NCI-H1105 (cell line): ENCODE results near the gene MET.
"Not testable (repeated sequence)": the region's sequence is repeated elsewhere in the genome, so short reads cannot be mapped to it uniquely, and the experiment has no call there.

Experiments
- DNase-seq: peaks from one replicate; lab custom pipeline; 2025; lab: John Stamatoyannopoulos, UW

The MET gene

DNA sequence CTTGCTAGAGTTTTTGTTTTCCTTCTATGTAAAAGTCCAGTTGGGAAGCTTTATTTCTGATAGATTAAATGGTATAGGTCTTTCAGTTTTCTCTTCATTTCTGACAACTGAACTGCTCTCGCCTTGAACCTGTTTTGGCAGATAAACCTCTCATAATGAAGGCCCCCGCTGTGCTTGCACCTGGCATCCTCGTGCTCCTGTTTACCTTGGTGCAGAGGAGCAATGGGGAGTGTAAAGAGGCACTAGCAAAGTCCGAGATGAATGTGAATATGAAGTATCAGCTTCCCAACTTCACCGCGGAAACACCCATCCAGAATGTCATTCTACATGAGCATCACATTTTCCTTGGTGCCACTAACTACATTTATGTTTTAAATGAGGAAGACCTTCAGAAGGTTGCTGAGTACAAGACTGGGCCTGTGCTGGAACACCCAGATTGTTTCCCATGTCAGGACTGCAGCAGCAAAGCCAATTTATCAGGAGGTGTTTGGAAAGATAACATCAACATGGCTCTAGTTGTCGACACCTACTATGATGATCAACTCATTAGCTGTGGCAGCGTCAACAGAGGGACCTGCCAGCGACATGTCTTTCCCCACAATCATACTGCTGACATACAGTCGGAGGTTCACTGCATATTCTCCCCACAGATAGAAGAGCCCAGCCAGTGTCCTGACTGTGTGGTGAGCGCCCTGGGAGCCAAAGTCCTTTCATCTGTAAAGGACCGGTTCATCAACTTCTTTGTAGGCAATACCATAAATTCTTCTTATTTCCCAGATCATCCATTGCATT, 27.1 kb downstream of the MET start:
- peak; percentile 82 for DNase-seq

DNA sequence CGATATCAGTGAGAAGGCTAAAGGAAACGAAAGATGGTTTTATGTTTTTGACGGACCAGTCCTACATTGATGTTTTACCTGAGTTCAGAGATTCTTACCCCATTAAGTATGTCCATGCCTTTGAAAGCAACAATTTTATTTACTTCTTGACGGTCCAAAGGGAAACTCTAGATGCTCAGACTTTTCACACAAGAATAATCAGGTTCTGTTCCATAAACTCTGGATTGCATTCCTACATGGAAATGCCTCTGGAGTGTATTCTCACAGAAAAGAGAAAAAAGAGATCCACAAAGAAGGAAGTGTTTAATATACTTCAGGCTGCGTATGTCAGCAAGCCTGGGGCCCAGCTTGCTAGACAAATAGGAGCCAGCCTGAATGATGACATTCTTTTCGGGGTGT, 27.7 kb downstream of the MET start:
- DNase-seq = no peak

DNA sequence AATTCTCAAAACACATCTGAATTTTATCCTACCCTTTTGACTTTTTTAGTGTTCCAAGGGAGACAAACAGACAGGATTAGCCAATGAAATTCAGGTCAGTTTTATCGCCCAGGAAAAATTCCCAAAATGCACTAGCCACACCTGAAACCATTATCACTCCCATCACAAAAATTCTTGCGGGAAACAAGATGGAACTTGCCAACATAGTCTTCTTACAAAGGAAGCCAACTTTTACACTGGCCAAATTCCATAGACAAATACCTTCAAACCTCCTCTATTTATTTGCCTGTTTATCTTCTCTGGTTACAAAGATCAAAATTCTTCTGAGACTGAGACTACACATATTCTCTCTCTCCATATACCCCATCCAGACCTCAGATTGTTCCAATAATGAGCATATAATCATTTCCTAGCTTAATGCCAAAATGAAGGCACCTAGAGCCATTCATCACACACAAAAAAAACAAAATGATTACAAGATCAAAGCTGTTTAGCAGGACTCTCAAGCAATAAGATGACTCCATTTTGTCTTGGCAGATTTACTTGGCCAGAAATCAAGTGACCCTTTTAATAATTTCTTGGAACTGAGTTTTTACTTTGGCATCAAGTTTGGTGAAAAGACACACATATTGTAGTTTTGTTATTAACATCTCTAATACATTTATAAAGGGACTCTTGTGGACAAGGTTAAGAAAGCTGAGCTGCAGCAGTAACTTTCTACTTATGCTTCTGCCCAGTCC, 30.2 kb downstream of the MET start:
- DNase-seq = no peak

DNA sequence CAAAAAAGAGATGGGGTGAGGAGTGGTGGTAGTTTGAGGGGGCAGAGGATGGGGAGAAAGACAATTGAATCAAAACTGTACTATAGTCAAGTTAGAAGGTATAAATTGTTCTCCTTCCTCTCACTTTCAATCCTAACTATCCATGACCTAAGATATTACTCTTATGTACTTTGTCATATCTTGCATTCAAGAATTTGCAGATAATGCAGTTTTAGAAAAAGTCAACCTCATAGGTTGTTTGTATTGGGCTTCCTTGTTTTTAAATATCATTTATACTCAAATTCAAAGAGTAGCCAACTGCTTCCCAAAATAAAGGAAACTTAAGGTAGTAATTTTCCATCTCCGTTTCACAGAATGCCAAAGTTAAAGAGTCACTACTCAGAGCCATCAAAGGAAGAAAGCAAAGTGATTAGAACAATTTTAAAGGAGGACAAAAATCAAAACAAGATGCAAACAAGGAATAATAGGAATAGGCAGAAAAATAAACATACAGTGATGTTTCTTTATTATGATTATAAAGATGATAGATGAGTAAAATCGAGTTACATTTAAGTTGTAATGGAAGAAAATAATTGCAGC, 32.7 kb downstream of the MET start:
- no peak for DNase-seq

GRCh38 chr7:116705419-116705818, 33.4 kb downstream of the MET start:
- DNase-seq = no peak

DNA sequence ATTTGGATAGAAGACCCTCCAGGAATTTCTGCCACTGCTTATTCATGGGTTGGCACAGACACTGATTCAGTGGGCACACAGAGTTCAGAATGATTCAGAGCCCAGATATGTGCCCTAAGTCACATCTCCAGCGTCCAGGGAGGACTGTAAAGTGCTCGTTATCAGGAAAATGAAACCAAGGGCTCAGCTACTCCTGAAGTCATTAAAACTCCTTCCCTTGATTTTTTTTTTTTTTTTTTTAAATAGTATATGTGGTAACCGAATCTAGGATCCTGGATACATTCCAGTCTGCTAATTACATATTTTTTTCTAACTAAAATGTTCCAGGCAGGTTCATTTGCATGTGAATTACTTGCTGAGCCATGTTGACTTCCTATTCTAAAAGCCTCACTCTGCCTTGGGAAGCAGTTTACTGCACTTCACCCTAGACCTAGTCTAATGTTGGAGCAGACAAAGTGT, 34.7 kb downstream of the MET start:
- DNase-seq = peak; percentile 16

- no peak for DNase-seq
Measured at GRCh38 chr7:116707289-116707688, 35.3 kb downstream of the MET start.

DNA sequence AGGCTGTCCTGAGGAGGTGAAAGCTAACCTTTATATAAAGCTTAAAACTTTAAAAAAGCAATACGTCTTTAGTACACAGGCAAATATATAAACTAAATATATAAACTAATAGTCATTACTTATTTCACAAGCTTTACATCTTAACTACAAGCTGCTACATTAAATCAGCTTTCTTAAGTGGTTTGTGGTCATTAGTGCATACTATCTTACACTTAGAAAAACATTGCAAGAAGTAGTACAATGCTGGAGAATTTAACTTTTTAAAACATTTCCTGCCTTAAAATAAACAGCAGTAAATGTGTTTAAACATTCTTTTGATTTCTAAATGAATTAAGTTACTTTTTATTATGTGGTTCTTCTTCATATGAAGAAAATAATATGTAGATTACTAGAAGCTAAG, 36.3 kb downstream of the MET start:
- DNase-seq = no peak

GRCh38 chr7:116708861-116709260, 36.9 kb downstream of the MET start:
- no peak for DNase-seq

GRCh38 chr7:116709336-116709735, 37.3 kb downstream of the MET start:
- no peak for DNase-seq

DNA sequence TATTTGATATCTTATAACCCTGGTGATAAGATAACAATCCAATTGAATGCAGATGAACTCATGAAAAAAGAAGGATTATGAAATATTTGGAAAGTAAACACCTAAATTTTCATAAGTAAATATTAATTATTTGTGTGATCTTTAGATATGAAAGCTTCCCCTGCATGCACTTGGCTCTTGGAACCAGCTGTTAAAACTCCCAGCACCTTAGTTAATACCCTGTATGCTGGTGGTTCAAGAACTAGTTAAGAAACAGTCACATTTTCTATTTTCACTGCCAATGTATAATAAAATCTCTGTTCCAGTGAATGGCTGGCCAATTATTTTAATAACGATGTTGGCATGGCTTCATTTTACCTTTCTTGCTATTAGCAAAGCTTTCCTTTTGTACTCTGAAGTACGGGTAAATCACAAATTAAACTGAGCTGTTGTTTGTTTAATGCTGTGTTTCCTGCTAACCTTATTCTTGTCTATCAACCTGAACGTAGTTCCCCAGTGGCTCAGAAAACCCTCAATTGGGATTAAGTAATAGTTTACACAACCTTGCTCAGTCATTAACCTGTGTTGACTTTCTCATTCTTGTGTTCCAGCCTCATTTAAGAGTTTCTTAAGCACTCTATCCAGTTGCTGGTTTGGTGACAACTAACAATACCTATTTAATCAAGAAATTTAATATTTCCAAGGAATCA, 38.9 kb downstream of the MET start:
- DNase-seq = peak; percentile 91

- DNase-seq = no peak
Measured at GRCh38 chr7:116711790-116712189, 39.8 kb downstream of the MET start.

DNA sequence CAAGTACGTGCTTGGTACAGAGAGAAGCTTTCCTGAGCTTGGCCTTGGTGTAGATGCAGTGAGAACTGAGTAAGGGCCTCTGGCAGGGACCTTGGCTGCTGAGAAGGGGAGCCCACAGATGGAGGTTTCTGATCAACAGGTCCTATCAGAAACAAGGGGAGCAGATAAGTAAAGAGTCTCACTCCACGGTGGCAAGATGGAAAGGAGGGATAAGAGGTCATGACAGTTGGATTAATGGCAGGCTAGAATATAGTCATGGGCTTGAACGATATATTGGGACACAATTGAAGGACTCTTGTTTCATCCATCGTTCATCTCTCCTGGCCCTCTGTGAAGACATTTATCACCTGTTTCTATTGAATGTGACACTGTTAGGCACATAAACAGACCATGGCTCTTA, 41.5 kb downstream of the MET start:
- DNase-seq = no peak

GRCh38 chr7:116713918-116714317, 41.9 kb downstream of the MET start:
- DNase-seq = no peak

- DNase-seq = no peak
Measured at GRCh38 chr7:116715077-116715476, 43.1 kb downstream of the MET start.

DNA sequence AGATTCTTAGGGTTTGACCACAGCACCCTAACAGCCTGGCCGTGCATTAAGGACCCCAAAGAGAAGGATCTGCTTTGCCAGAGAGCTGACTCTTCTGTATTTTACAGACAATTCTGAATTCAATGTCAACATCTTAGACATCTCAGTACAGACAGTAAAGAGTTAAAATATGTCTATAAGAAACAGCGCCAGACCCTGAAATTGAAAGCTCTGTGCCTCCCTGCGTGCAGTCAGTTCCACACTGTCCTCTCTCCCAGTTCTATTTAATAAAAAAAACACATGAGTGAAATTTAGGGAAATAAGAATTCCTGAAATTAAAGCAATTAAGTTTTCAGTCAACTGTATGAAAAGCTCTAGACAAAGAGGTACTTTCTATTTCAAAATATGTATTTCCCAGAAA, 45.1 kb downstream of the MET start:
- no peak for DNase-seq

DNA sequence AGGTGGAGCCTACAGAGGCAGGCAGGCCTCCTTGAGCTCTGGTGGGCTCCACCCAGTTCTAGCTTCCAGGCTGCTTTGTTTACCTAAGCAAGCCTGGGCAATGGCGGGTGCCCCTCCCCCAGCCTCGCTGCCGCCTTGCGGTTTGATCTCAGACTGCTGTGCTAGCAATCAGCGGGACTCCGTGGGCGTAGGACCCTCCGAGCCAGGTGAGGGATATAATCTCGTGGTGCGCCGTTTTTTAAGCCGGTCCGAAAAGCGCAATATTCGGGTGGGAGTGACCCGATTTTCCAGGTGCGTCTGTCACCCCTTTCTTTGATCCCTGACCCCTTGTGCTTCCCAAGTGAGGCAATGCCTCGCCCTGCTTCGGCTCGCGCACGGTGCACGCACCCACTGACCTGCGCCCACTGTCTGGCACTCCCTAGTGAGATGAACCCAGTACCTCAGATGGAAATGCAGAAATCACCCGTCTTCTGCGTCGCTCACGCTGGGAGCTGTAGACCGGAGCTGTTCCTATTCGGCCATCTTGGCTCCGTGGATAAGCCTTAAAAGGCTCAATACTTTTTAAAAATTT, 52.0 kb downstream of the MET start:
- not testable (repeated sequence) for DNase-seq

- no peak for DNase-seq
Measured at GRCh38 chr7:116724560-116725231, 52.7 kb downstream of the MET start.

DNA sequence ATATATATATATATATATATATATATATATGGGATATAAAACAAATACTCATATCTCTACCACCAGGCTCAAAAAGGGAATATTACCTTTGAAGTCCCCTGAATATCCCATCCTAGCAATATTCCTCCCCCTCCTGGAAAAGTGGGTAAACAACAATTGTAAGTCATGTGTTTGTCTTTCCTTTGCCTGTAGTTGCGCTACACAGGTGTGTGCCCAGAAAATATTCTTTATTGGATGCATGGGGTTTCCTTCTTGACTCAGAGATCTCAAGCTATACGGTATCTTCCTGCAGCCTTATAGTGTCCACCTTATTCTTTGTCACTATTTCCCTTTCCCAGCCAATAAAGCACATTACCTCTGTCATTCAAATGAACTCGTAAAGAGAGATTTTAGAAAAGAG, 54.2 kb downstream of the MET start:
- no peak for DNase-seq

DNA sequence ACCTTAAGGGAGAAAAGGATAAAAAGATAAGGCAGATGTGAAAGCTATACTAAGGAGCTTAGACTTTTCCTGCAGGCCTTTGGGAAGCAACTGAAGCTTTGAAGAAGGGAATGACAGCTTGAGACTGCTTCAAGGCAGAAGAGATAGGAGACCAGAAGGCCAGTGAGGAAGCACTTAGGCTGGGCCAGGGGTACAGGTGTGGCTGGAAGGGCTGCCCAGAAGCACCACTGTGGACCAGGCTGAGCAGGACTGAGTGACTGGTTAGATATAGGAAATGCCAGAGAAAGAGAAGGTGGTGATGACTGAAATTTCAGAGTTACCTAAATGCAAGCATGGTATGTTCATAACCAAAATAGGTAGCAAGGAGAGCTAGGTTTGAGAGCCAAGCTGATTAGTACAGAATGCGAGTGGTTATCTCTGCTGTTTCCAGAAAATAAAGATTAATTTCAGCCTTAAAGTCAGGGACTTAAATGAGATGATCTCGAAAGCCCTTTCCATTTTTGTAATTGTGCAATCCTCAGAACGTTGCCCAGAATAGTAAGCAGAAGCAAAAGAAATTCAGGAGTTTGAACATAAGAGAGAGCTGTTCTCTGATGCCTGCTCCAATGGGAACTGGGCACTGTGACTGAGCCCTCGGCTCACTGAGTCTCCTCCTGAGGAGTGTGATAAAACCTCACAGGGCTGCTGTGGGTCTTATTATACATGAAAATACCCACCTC, 54.9 kb downstream of the MET start:
- no peak for DNase-seq

GRCh38 chr7:116727432-116728009, 55.5 kb downstream of the MET start:
- DNase-seq = no peak
